Measurements from ENCODE around the gene NDUFS3. TPM values are rescaled to one million over a fixed set of nuclear protein-coding genes. Genes with fewer than 3 reads are reported as not detected.

NDUFS3 gene
- total RNA-seq, 2 experiments from 2014 or later, result 139 to 144 TPM

DNA sequence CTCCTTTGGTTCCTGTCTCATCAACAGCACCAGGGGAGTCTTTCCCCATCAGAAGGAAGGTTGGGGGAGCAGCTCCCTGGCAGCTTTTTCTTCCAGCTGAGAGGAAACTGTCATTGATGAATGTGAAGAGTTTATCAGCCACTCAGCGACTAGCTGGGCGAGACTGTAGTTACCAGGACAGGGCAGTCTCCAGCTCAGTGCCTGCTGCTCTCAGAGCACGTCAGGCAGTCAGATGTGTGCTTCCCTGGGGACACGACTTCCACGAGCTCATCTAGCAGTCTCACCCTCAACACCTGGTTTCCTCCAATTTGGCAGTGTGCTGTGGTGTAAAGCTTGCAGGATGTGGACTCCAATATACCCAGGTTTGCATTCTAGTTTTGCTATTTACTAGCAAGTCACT lies 27.9 kb downstream of the NDUFS3 start:
- POLR2A ChIA-PET, result no interaction called here
- H3K27me3 Mint-ChIP-seq, result no peaks in the 10 kb centered on the region
- intact Hi-C loops (cut with DNase I, micrococcal nuclease), result no loop called here
- no peaks in the 10 kb centered on the region for H3K27me3 ChIP-seq (ENCODE audit: control insufficient read depth in 1 of 2, insufficient read depth in 2 of 2, low read length in 2 of 2)
- no peak overlapping the region for H3K27ac ChIP-seq (ENCODE audit: low read depth in 1 of 2, low read length in 2 of 2)
- H3K4me3 Mint-ChIP-seq, result no peak overlapping the region
- DNase-seq, result no peak
- no peaks in the 10 kb centered on the region for H3K9me3 Mint-ChIP-seq
- no peaks in the 10 kb centered on the region for H3K36me3 Mint-ChIP-seq (ENCODE audit: low read depth)
- TF ChIP-seq, protein P1, sequence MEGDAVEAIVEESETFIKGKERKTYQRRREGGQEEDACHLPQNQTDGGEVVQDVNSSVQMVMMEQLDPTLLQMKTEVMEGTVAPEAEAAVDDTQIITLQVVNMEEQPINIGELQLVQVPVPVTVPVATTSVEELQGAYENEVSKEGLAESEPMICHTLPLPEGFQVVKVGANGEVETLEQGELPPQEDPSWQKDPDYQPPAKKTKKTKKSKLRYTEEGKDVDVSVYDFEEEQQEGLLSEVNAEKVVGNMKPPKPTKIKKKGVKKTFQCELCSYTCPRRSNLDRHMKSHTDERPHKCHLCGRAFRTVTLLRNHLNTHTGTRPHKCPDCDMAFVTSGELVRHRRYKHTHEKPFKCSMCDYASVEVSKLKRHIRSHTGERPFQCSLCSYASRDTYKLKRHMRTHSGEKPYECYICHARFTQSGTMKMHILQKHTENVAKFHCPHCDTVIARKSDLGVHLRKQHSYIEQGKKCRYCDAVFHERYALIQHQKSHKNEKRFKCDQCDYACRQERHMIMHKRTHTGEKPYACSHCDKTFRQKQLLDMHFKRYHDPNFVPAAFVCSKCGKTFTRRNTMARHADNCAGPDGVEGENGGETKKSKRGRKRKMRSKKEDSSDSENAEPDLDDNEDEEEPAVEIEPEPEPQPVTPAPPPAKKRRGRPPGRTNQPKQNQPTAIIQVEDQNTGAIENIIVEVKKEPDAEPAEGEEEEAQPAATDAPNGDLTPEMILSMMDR (IDR thresholded peaks at IDR 0.05), result no peak
- no peak for ATAC-seq (ENCODE audit: poor library complexity)
- H3K27ac Mint-ChIP-seq, result no peak overlapping the region
- CTCF ChIA-PET, result no interaction called here
- no peaks in the 10 kb centered on the region for H3K9me3 ChIP-seq (ENCODE audit: control insufficient read depth in 1 of 2, insufficient read depth in 1 of 2, low read length in 2 of 2)
- H3K4me3 ChIP-seq (ENCODE audit: low read length), result no peak overlapping the region
- H3K36me3 ChIP-seq (ENCODE audit: insufficient read depth, low read length), result no peaks in the 10 kb centered on the region
- H3K4me1 ChIP-seq (ENCODE audit: insufficient read depth, low read length), result no peaks in the 10 kb centered on the region
- no peaks in the 10 kb centered on the region for H3K4me1 Mint-ChIP-seq (ENCODE audit: low read depth)

DNA sequence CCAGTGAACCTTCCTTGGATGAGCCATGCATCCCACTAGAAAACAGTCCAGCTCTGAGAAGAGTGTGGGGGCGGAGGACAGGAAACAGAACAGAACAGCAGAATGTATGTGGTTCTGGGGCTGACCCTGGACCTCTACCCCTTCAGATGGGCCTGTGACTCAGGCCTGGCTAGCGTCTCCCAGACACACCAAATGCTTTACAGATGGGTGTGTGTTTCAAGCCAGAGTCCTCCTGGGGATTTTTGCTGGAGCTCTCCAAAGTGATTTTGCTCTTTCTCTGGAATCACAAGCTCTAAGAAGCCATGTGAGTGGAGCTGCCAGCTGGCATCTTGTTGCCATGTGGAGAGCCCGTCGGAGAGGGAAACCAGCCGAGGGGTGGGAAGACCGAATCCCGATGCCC lies 28.5 kb downstream of the NDUFS3 start:
- no peak for ATAC-seq (ENCODE audit: poor library complexity)
- Mint-ChIP-seq H3K27ac (no peak overlapping the region), H3K4me3 (no peak overlapping the region), H3K4me1 (ENCODE audit: low read depth) (no peaks in the 10 kb centered on the region), H3K36me3 (ENCODE audit: low read depth) (no peaks in the 10 kb centered on the region), H3K9me3 (no peaks in the 10 kb centered on the region), H3K27me3 (no peaks in the 10 kb centered on the region)
- ChIA-PET POLR2A (no interaction called here), CTCF (no interaction called here)
- Histone ChIP-seq H3K27me3 (ENCODE audit: control insufficient read depth in 1 of 2, insufficient read depth in 2 of 2, low read length in 2 of 2) (no peaks in the 10 kb centered on the region), H3K4me3 (ENCODE audit: low read length) (no peak overlapping the region), H3K4me1 (ENCODE audit: insufficient read depth, low read length) (no peaks in the 10 kb centered on the region), H3K9me3 (ENCODE audit: control insufficient read depth in 1 of 2, insufficient read depth in 1 of 2, low read length in 2 of 2) (no peaks in the 10 kb centered on the region), H3K36me3 (ENCODE audit: insufficient read depth, low read length) (no peaks in the 10 kb centered on the region), H3K27ac (ENCODE audit: low read depth in 1 of 2, low read length in 2 of 2) (no peak overlapping the region)
- DNase-seq, result no peak
- TF ChIP-seq, protein P1 (IDR thresholded peaks at IDR 0.05), result no peak
- intact Hi-C loops (cut with DNase I, micrococcal nuclease), result no loop called here

DNA sequence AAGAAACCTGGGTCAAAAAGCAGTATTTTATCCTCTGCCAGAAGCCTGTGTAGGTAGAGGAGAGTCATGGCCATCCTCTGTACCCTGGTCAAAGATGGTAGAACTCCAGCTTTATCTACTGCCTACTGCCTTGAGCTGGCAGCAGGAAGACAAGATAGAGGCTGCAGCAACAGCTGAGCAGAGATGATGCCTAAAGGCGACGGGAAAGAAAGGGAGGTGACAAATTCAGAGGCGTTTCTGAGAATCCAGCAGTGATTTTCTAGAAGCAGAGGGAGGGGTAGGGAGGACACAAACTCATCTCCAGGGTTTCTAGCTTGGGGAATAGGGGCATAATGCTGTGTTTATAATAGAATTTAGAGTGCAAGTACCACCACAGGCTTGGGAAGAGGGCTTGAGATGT lies 30.8 kb downstream of the NDUFS3 start:
- H3K4me3 Mint-ChIP-seq, result no peak overlapping the region
- CTCF ChIA-PET, result no interaction called here
- Histone ChIP-seq H3K27me3 (ENCODE audit: control insufficient read depth in 1 of 2, insufficient read depth in 2 of 2, low read length in 2 of 2) (no peaks in the 10 kb centered on the region), H3K4me1 (ENCODE audit: insufficient read depth, low read length) (no peaks in the 10 kb centered on the region), H3K4me3 (ENCODE audit: low read length) (no peak overlapping the region), H3K27ac (ENCODE audit: low read depth in 1 of 2, low read length in 2 of 2) (no peak overlapping the region), H3K9me3 (ENCODE audit: control insufficient read depth in 1 of 2, insufficient read depth in 1 of 2, low read length in 2 of 2) (no peaks in the 10 kb centered on the region), H3K36me3 (ENCODE audit: insufficient read depth, low read length) (no peaks in the 10 kb centered on the region)
- ATAC-seq (ENCODE audit: poor library complexity), result no peak
- TF ChIP-seq, protein P1 (IDR thresholded peaks at IDR 0.05), result no peak
- no peaks in the 10 kb centered on the region for H3K36me3 Mint-ChIP-seq (ENCODE audit: low read depth)
- H3K27ac Mint-ChIP-seq, result no peak overlapping the region
- POLR2A ChIA-PET, result no interaction called here
- no peaks in the 10 kb centered on the region for H3K9me3 Mint-ChIP-seq
- DNase-seq, result no peak
- H3K4me1 Mint-ChIP-seq (ENCODE audit: low read depth), result no peaks in the 10 kb centered on the region
- intact Hi-C loops (cut with DNase I, micrococcal nuclease), result no loop called here
- no peaks in the 10 kb centered on the region for H3K27me3 Mint-ChIP-seq
